Vagina (tissue), 2 donors: ENCODE measurements around the gene APBB1.

Experiments
- CTCF ChIP-seq, 3 experiments: fragments of 450-650 bp in 2 of 3; fragments of 200-600 bp in 1 of 3; sonication (generic) in 1 of 3; IDR thresholded peaks; one replicate each; pipeline ENCODE4 v1.5.1; 2017 to 2019; ENCODE audit warnings: antibody characterized with exemption in 3 of 3, mild to moderate bottlenecking in 2 of 3, moderate library complexity in 2 of 3
- POLR2A ChIP-seq, 2 donors: fragments of 450-650 bp; IDR thresholded peaks; one replicate each; pipeline ENCODE4 v1.6.1; 2017; ENCODE audit warnings: antibody characterized with exemption in 2 of 2, mild to moderate bottlenecking in 2 of 2, moderate library complexity in 2 of 2
- POLR2AphosphoS5 ChIP-seq, 2 donors: sonication (generic); formaldehyde crosslinking; IDR thresholded peaks; one replicate each; pipeline ENCODE4 v1.9.0; 2017; ENCODE audit warnings: antibody characterized with exemption in 2 of 2, mild to moderate bottlenecking in 2 of 2, low read depth in 1 of 2; ENCODE audit not compliant: insufficient read depth in 1 of 2

GRCh38 chr11:6437993-6438392 lies 19.1 kb upstream of the APBB1 start:
- no peak for TF ChIP-seq POLR2A (IDR thresholded peaks at IDR 0.05)
- no peak for TF ChIP-seq CTCF (IDR thresholded peaks at IDR 0.05)
- no peak for TF ChIP-seq POLR2AphosphoS5 (IDR thresholded peaks at IDR 0.05; ENCODE audit: insufficient read depth in 1 of 2, low read depth in 1 of 2)
